ENCODE results near the gene OR2D3.

DNA sequence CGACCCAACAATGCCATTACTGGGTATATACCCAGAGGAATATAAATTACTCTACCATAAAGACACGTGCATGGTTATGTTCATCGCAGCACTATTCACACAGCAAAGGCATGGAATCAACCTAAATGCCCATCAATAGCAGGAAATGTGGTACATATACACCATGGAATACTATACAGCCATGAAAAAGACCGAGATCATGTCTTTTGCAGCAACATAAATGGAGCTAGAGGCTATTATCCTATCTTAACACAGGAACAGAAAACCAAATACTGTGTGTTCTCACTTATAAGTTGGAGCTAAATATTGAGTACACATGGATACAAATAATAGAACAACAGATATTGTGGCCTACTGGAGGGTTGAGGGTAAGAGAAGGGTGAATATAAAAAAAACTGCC, 32.0 kb upstream of the OR2D3 start:
- TF ChIP-seq, protein P1, sequence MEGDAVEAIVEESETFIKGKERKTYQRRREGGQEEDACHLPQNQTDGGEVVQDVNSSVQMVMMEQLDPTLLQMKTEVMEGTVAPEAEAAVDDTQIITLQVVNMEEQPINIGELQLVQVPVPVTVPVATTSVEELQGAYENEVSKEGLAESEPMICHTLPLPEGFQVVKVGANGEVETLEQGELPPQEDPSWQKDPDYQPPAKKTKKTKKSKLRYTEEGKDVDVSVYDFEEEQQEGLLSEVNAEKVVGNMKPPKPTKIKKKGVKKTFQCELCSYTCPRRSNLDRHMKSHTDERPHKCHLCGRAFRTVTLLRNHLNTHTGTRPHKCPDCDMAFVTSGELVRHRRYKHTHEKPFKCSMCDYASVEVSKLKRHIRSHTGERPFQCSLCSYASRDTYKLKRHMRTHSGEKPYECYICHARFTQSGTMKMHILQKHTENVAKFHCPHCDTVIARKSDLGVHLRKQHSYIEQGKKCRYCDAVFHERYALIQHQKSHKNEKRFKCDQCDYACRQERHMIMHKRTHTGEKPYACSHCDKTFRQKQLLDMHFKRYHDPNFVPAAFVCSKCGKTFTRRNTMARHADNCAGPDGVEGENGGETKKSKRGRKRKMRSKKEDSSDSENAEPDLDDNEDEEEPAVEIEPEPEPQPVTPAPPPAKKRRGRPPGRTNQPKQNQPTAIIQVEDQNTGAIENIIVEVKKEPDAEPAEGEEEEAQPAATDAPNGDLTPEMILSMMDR (conservative IDR thresholded peaks at IDR 0.05; ENCODE audit: low read length): no peak
- no peak for TF ChIP-seq EZH2phosphoT487 (IDR thresholded peaks at IDR 0.05; ENCODE audit: borderline replicate concordance, low read depth, low read length)

Measured in OCI-LY7 (cell line).